K562 (cell line): Measurements from ENCODE around the gene GP1BB. TPM values are rescaled to one million over a fixed set of nuclear protein-coding genes. Genes with fewer than 3 reads are reported as not detected.

Source experiments
- ATAC-seq: fragments of 200-7000 bp; cut with Tn5 transposase; 3 replicates; pipeline ENCODE4 v1.9.1; 2020; ENCODE audit warnings: moderate library complexity
- BruUV-seq: library from RNA; stranded (reverse); fragments of 400-500 nt; replicated peaks from 2 replicates; lab custom pipeline; 2021; lab: Mats Ljungman, UMichigan
- CTCF ChIA-PET: fragments of 300-600 bp; formaldehyde crosslinking; extraction: SDS; loops from one replicate; lab custom pipeline; 2021; ENCODE audit warnings: low intra/inter-chr PET ratio; lab: Yijun Ruan, JAX
- POLR2A ChIA-PET: fragments of 300-600, 350-650 bp; sonication (Branson Sonifier 250); formaldehyde crosslinking; extraction: SDS; loops from one replicate; lab custom pipeline; 2021; ENCODE audit warnings: antibody characterized with exemption, inconsistent platforms; lab: Yijun Ruan, JAX
- DNase-seq, 4 experiments: peaks; one replicate each; pipeline versions ENCODE4 v3.0.0 to v3.0.0-alpha.2; 2011 to 2018; ENCODE audit warnings: low spot score in 3 of 4, mixed read lengths in 3 of 4; ENCODE audit errors: extremely low read depth in 1 of 4
- FAIRE-seq: peaks from 2 replicates; lab custom pipeline; 2011; peaks lifted over from hg19 to GRCh38; lab: Jason Lieb, UNC
- H2AFZ ChIP-seq: 2 replicates; pipeline ENCODE4 v1.6.0; 2011; ENCODE audit warnings: low read depth, low read length, control low read depth, inconsistent platforms
- H3K27ac ChIP-seq: fragments of 200-600 bp; 3 replicates; pipeline ENCODE4 v1.8.0; 2011; ENCODE audit warnings: low read depth, mild to moderate bottlenecking, control low read depth, inconsistent platforms, low read length, moderate library complexity, mixed read lengths; ENCODE audit errors: extremely low read depth
- H3K27me3 ChIP-seq, 2 experiments: fragments of 300-600 bp in 1 of 2; 2 replicates in 1 of 2; 3 replicates in 1 of 2; pipeline versions ENCODE4 v1.6.0 to v1.8.0; 2011; ENCODE audit warnings: inconsistent platforms in 2 of 2, low read length in 2 of 2, mild to moderate bottlenecking in 1 of 2, mixed read lengths in 1 of 2, moderate library complexity in 1 of 2; ENCODE audit not compliant: control insufficient read depth in 2 of 2, insufficient read depth in 2 of 2
- H3K36me3 ChIP-seq: fragments of 300-600 bp; 3 replicates; pipeline ENCODE4 v1.8.0; 2011; ENCODE audit warnings: mild to moderate bottlenecking, low read length, inconsistent platforms; ENCODE audit not compliant: control insufficient read depth, insufficient read depth
- H3K4me1 ChIP-seq, 2 experiments: fragments of 200-600 bp in 1 of 2; replicated peaks in 1 of 2; 2 replicates in 1 of 2; 3 replicates in 1 of 2; pipeline versions ENCODE4 v1.5.1 to v1.8.0; 2011; ENCODE audit warnings: inconsistent platforms in 2 of 2, low read length in 2 of 2, mild to moderate bottlenecking in 1 of 2, mixed read lengths in 1 of 2, moderate library complexity in 1 of 2; ENCODE audit not compliant: control insufficient read depth in 2 of 2, insufficient read depth in 2 of 2
- H3K4me2 ChIP-seq: 2 replicates; pipeline ENCODE4 v1.6.1; 2011; ENCODE audit warnings: low read length, control low read depth, inconsistent platforms, mixed read lengths; ENCODE audit not compliant: insufficient read depth
- H3K4me3 ChIP-seq: fragments of 200-600 bp; sonication (generic), shearing (Covaris generic); 2 replicates; pipeline ENCODE4 v1.5.1; 2016; ENCODE audit warnings: control low read depth, inconsistent platforms
- H3K79me2 ChIP-seq: fragments of 200-600 bp; 3 replicates; pipeline ENCODE4 v1.8.0; 2011; ENCODE audit warnings: low read length, inconsistent platforms; ENCODE audit not compliant: control insufficient read depth, insufficient read depth
- H3K9ac ChIP-seq, 2 experiments: 2 replicates each; pipeline versions ENCODE4 v1.6.0 to v1.6.1; 2011; ENCODE audit warnings: low read depth in 2 of 2, low read length in 2 of 2, control low read depth in 1 of 2, inconsistent platforms in 1 of 2, mild to moderate bottlenecking in 1 of 2, mixed read lengths in 1 of 2; ENCODE audit not compliant: insufficient read depth in 1 of 2
- H3K9me1 ChIP-seq: one replicate; pipeline ENCODE4 v1.6.0; 2011; ENCODE audit warnings: inconsistent platforms, mild to moderate bottlenecking, low read length, moderate library complexity; ENCODE audit not compliant: control insufficient read depth, insufficient read depth
- H3K9me3 ChIP-seq: replicated peaks from 2 replicates; pipeline ENCODE4 v1.5.1; 2011; ENCODE audit warnings: low read depth, low read length, inconsistent platforms; ENCODE audit not compliant: control insufficient read depth, insufficient read depth
- H4K20me1 ChIP-seq: replicated peaks from 2 replicates; pipeline ENCODE4 v1.6.1; 2011; ENCODE audit warnings: low read length, inconsistent platforms, mixed read lengths; ENCODE audit not compliant: control insufficient read depth, insufficient read depth
- LCOR ChIP-seq: sonication (generic); formaldehyde crosslinking; IDR thresholded peaks from 2 replicates; pipeline ENCODE4 v1.8.0; 2022; ENCODE audit warnings: mild to moderate bottlenecking, missing genetic modification reagents
- MGA ChIP-seq: fragments of 450-650 bp; IDR thresholded peaks from 2 replicates; pipeline ENCODE4 v1.6.1; 2016; ENCODE audit warnings: mild to moderate bottlenecking, moderate library complexity
- ZNF347 ChIP-seq: fragments of 450-650 bp; formaldehyde crosslinking; IDR thresholded peaks from 2 replicates; pipeline ENCODE4 v1.4.0; 2020; ENCODE audit warnings: low read depth, mild to moderate bottlenecking, moderate library complexity
- WGBS: fragments of 100-300 bp; shearing (Covaris generic); methylation state at CpG from one replicate; pipeline ENCODE4 v1.1.6; 2016; ENCODE audit warnings: low coverage, mixed read lengths; ENCODE audit not compliant: insufficient coverage; ENCODE audit errors: missing lambda C conversion rate; 5-methylcytosine and 5-hydroxymethylcytosine counted together
- in situ Hi-C: fragments of 300-500 bp; cut with MboI; formaldehyde crosslinking; loops from 4 replicates; pipeline ENCODE4 v1.15.0; 2018; ENCODE audit warnings: inconsistent platforms, mixed read lengths
- intact Hi-C: fragments of 100-400 bp; cut with micrococcal nuclease; formaldehyde crosslinking; loops from 2 replicates; pipeline ENCODE4 v1.14.2; 2022
- polyA plus RNA-seq, 8 experiments: library from polyadenylated mRNA; depleted of rRNA in 4 of 8; stranded (reverse) in 5 of 8; unstranded in 3 of 8; fragments of >200 nt; fragmentation: Nextera tagmentation in 2 of 8; fragmentation: Illumina TruSeq in 1 of 8; extraction: Ambion mirVana in 2 of 8; extraction: Trizol in 1 of 8; gene quantifications; 2 replicates each; pipeline versions ENCODE4 v1.2.1 to v1.2.3, GENCODE V29; 2011 to 2014; ENCODE audit warnings: inconsistent platforms in 1 of 8, missing spikeins in 1 of 8
- total RNA-seq, 7 experiments: library from RNA; depleted of rRNA in 6 of 7; stranded (reverse); fragments of >200 nt in 6 of 7; fragmentation: Illumina TruSeq in 2 of 7; extraction: Trizol in 2 of 7; gene quantifications; 2 replicates each; pipeline versions ENCODE4 v1.2.1 to v1.2.3, GENCODE V29; 2011 to 2021; ENCODE audit warnings: low replicate concordance in 1 of 7
- TF ChIP-seq, protein P1 (sequence below): sonication (generic); formaldehyde crosslinking; IDR thresholded peaks from 2 replicates; pipeline ENCODE4 v1.8.1; 2023; ENCODE audit warnings: mild to moderate bottlenecking, missing genetic modification reagents

Gene GP1BB
- total and polyA plus RNA-seq, 9 of the 15 experiments (the other 6 are each of a cell fraction or from before 2014, with no cell fraction given): 0.69 to 162 (median 2.8) TPM

GRCh38 chr22:19748139-19748538, 24.8 kb downstream of the GP1BB start:
- no peak overlapping the region for H3K4me2 ChIP-seq
- in situ Hi-C loops: no loop called here
- H3K27me3 ChIP-seq: peaks cover 29 to 67% of the 10 kb centered on the region in 2 experiments; a peak in 4 of 5 replicates
- no peaks in the 10 kb centered on the region for H3K36me3 ChIP-seq
- no peaks in the 10 kb centered on the region for H3K9me1 ChIP-seq
- H3K4me3 ChIP-seq: no peak overlapping the region
- BruUV-seq: no TSS peak
- ChIA-PET POLR2A (interaction anchor here (0.6 to 1.5 kb wide), 9 partner anchors 9 to 279 kb away, joined by 3 to 8 read pairs (median 3); no protein-coding TSS in a partner anchor), CTCF (interaction anchor here (0.5 to 0.6 kb wide), 3 partner anchors 11 to 782 kb away, joined by 3 to 4 read pairs (median 3); no protein-coding TSS in a partner anchor)
- DNase-seq: no peak
- H3K4me1 ChIP-seq: peaks cover 5 to 67% of the 10 kb centered on the region in 2 experiments
- intact Hi-C loops: no loop called here
- H3K9me3 ChIP-seq: no peaks in the 10 kb centered on the region; the same call in 1 of the 2 replicates
- no peak overlapping the region for H2AFZ ChIP-seq
- no peak overlapping the region for H3K27ac ChIP-seq
- no peaks in the 10 kb centered on the region for H3K79me2 ChIP-seq
- H3K9ac ChIP-seq: no peak overlapping the region
- no peak for TF ChIP-seq LCOR (CRISPR knock-in tag)
- no peak for TF ChIP-seq MGA
- TF ChIP-seq, protein P1, sequence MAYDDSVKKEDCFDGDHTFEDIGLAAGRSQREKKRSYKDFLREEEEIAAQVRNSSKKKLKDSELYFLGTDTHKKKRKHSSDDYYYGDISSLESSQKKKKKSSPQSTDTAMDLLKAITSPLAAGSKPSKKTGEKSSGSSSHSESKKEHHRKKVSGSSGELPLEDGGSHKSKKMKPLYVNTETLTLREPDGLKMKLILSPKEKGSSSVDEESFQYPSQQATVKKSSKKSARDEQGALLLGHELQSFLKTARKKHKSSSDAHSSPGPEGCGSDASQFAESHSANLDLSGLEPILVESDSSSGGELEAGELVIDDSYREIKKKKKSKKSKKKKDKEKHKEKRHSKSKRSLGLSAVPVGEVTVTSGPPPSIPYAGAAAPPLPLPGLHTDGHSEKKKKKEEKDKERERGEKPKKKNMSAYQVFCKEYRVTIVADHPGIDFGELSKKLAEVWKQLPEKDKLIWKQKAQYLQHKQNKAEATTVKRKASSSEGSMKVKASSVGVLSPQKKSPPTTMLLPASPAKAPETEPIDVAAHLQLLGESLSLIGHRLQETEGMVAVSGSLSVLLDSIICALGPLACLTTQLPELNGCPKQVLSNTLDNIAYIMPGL: 0 out of 2 replicates have a peak, but pooled peaks have one; percentile 61
- TF ChIP-seq ZNF347: no peak
- WGBS: 7% methylated on average over 4 of the region's 4 CpGs
- FAIRE-seq: no peak
- peaks cover 41% of the 10 kb centered on the region for H4K20me1 ChIP-seq
- no peak for ATAC-seq
